ENCODE results near the gene KAZN.

The KAZN gene

DNA sequence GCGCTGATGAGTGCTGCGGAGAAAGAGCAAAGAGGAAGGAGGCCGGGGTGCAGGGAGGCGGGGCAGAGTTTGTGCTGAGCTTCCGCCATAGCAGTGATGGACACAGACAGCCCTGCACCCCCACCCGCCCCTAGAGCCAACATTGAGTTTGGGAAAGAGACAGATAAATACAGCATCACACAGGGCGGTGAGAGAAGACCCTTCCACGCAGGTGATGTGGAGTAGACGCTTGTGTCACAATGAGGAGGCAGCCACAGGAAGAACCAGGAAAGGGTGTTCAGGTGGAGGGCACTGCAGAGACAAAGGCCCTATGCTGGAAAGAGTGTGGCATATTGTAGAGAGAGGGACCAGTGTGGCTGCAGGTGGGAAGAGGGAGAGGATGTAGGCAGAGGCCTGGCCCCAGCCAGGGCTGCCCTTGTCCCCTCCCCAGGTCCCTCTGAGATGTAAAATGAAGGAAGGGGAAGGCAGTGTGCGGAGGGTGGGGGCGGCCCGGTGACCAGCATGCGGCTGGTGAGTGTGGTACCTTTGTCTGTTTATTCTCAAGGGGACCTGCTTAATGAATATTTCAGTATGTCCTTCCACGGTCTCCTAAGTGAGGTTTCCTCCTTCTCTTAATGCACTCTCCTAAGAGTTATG is 360.7 kb downstream of the KAZN start:
- DNase-seq (ENCODE audit: low read depth): no peak
- H3K4me3 ChIP-seq (ENCODE audit: low read length): no peak overlapping the region
- TF ChIP-seq, protein P1, sequence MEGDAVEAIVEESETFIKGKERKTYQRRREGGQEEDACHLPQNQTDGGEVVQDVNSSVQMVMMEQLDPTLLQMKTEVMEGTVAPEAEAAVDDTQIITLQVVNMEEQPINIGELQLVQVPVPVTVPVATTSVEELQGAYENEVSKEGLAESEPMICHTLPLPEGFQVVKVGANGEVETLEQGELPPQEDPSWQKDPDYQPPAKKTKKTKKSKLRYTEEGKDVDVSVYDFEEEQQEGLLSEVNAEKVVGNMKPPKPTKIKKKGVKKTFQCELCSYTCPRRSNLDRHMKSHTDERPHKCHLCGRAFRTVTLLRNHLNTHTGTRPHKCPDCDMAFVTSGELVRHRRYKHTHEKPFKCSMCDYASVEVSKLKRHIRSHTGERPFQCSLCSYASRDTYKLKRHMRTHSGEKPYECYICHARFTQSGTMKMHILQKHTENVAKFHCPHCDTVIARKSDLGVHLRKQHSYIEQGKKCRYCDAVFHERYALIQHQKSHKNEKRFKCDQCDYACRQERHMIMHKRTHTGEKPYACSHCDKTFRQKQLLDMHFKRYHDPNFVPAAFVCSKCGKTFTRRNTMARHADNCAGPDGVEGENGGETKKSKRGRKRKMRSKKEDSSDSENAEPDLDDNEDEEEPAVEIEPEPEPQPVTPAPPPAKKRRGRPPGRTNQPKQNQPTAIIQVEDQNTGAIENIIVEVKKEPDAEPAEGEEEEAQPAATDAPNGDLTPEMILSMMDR (conservative IDR thresholded peaks at IDR 0.05; ENCODE audit: low read length): no peak

DNA sequence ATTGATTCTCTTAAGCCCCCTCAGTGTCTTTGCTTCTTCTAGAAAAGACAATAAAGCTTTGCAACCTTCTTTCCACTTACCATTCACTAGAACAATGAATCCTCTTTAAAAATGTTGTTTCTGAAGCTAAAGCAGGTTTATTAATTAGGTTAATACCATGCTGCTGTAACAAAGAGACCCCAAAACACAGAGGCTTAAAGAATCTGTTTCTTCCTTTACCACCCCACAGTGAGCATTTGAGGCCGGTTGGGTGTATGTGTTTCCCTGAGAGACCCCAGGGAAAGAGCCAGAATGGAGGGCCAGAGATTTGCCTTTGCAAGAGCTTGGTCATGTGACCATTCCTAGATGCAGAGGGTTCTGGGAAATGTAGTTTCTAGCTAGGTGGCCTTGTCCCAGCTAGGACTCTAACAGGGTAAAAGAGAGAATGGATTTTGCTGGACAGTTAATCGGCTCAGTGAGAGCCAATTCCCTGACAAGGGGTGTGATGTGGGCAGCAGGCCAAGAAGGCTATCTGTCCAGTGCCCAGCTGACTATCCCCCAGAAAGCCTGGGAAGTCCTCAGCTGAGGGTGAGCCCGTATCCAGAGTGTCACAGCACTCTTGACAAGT is 363.3 kb downstream of the KAZN start:
- TF ChIP-seq, protein P1 (conservative IDR thresholded peaks at IDR 0.05; ENCODE audit: low read length): no peak
- no peak overlapping the region for H3K4me3 ChIP-seq (ENCODE audit: low read length)
- DNase-seq (ENCODE audit: low read depth): no peak

DNA sequence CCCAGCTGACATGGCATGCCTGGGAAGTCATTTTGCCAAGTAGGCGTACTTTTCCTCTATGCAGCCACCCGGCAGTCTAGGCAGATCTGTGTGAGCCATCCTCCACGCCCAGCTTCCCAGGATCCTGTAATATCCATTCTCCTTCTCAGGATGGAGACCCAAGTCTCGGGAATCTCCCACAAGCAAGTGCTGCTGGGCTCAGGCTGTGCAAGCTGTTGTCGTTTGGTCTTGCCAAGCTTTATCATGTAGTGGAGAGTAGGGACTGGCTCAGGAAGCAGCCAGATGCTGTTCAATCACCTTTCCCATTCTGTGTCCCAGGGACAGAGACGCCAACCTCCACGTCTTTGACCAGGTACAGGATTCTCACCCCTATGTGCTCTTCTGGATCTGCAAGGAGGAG is 363.9 kb downstream of the KAZN start:
- DNase-seq (ENCODE audit: low read depth): no peak
- TF ChIP-seq, protein P1 (conservative IDR thresholded peaks at IDR 0.05; ENCODE audit: low read length): no peak
- no peak overlapping the region for H3K4me3 ChIP-seq (ENCODE audit: low read length)

DNA sequence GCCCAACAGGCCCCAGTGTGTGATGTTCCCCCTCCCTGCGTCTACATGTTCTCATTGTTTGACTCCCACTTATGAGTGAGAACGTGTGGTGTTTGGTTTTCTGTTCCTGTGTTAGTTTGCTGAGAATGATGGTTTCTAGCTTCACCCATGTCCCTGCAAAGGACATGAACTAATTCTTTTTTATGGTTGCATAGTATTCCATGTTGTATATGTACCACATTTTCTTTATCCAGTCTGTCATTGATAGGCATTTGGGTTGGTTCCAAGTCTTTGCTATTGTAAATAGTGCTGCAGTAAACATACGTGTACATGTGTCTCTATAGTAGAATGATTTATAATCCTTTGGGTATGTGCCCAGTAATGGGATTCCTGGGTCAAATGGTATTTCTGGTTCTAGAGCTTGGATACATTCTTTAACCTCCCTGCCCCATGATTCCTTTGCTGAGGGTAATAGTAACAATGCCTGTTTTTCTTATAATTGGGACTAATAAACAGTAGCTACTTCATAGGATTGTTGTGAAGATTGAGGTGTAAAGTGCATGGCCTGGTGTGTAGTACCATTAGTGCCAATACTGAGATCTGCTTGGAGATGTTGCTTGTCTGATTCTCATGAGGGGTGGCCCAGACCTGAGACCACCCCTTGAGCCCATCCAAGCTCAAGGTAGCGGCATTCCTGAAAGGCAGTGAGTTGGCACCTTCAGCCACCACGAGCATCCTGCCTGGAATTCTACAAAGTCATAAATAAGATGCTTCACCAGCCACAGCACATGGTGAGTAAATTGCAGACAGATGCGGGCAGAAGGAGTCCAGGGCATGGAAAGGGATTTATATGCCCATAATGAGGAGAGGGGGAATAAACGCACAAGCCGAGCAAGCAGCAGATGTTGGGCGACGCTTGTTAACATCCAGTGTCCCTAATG is 365.6 kb downstream of the KAZN start:
- peak; percentile 84 for DNase-seq (ENCODE audit: low read depth)
- peak overlapping the region; percentile 23; the same call in 1 of the 2 replicates for H3K4me3 ChIP-seq (ENCODE audit: low read length)

DNA sequence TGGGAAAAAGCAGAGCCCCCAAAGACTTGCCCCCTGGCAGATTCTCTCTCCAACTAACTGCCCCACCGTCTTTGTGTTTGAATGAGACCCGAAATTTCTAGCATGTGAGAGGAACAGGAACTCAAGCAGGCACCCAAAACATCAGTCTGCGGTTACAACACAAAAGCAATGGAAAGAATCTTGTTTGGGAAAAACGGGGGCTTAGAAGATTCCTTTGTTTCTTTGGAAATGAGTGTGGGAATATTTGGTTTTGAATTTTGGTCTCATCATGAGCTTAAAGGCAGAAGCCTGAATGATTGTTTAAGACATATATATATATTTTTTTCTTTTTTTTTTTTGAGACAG is 366.2 kb downstream of the KAZN start:
- peak overlapping the region; percentile 23; the same call in 1 of the 2 replicates for H3K4me3 ChIP-seq (ENCODE audit: low read length)
- peak; percentile 86 for DNase-seq (ENCODE audit: low read depth)
- TF ChIP-seq, protein P1 (conservative IDR thresholded peaks at IDR 0.05; ENCODE audit: low read length): no peak

DNA sequence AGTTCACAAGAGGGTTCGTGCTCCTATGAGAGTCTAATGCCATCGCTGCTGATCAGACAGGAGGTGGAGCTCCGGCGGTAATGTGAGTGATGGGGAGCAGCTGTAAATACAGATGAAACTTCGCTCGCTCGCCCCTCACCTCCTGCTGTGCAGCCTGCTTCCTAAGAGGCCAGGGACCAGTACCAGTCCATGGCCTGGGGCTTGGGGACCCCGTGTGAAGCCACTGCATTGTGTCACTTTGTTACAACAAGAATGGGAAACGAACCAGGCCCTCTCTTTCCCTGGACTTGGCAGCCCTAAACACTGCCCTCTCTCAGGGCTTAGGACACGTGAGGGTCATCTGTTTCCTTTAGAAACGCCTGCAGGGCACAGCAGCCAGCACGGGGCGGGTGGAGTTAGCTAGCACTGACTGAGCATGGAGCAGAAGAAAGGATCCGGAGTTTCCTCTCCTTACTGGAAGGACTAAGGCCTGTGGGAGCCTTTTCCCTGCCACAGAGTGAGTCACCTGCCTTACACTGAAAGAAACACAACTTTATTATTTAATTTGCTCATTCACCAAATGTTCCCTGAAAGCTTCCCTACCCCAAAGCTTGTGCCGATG is 369.9 kb downstream of the KAZN start:
- DNase-seq (ENCODE audit: low read depth): peak; percentile 96
- TF ChIP-seq, protein P1 (conservative IDR thresholded peaks at IDR 0.05; ENCODE audit: low read length): no peak
- no peak overlapping the region for H3K4me3 ChIP-seq (ENCODE audit: low read length)

DNA sequence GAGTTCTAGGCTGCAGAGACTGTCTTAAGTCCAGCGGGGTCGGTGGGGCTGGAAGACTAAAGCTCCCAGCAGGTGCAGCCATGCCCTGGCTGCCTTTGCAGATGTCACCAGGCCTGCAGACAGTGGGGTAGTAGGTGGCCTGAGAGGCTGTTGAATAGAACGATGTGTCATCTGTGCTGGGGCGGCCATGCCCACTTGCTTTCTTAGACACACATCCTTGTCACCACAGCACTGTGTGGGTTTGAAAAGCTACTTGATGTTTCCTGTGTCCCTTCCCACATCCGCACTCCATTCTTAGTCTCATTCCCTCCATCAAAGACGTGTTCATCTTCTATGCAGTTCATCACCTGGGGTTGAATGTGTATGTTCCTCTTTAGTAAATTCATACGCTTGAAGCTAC is 370.5 kb downstream of the KAZN start:
- DNase-seq (ENCODE audit: low read depth): peak; percentile 23
- H3K4me3 ChIP-seq (ENCODE audit: low read length): no peak overlapping the region

More for the DNA sequence above, 370.5 kb downstream of the KAZN start:
- TF ChIP-seq, protein P1 (conservative IDR thresholded peaks at IDR 0.05; ENCODE audit: low read length): no peak
